ENCODE measurements around the gene MPDU1.
"Not testable (repeated sequence)": the region's sequence is repeated elsewhere in the genome, so short reads cannot be mapped to it uniquely, and the experiment has no call there.

MPDU1 gene

GRCh38 chr17:7620835-7621234, 37.2 kb downstream of the MPDU1 start:
- DNase-seq = no peak

- no peak for DNase-seq
Measured at GRCh38 chr17:7623661-7624060, 40.0 kb downstream of the MPDU1 start.

- DNase-seq = not testable (repeated sequence)
Measured at GRCh38 chr17:7625749-7626148, 42.1 kb downstream of the MPDU1 start.

GRCh38 chr17:7626307-7626706, 42.7 kb downstream of the MPDU1 start:
- no peak for DNase-seq

GRCh38 chr17:7626956-7627249, 43.3 kb downstream of the MPDU1 start:
- DNase-seq = no peak

GRCh38 chr17:7627250-7628121, 43.8 kb downstream of the MPDU1 start, which contains the start of gene SAT2:
SAT2 (minus strand) TSS chr17:7627821; CDS start chr17:7627635, 186 bp downstream.
- peak; percentile 14 for DNase-seq

GRCh38 chr17:7629939-7630571, 46.4 kb downstream of the MPDU1 start, which contains the start of gene SHBG:
SHBG (plus strand) TSS chr17:7630135; CDS start chr17:7630173, 38 bp downstream.
- no peak for DNase-seq

GRCh38 chr17:7631398-7632380, 48.0 kb downstream of the MPDU1 start:
- no peak for DNase-seq

- DNase-seq = no peak
Measured at GRCh38 chr17:7632492-7632894, 48.8 kb downstream of the MPDU1 start.

GRCh38 chr17:7633093-7633492, 49.4 kb downstream of the MPDU1 start:
- no peak for DNase-seq

GRCh38 chr17:7634384-7634783, 50.7 kb downstream of the MPDU1 start:
- no peak for DNase-seq

- DNase-seq = no peak
Measured at GRCh38 chr17:7636163-7636562, 52.5 kb downstream of the MPDU1 start.

Data from NCI-H2029 treated with DMSO at 0.1 percent for 48 hours (cell line).